Panc1 (cell line): Measurements from ENCODE around the gene IL3RA.

Source experiments
- CTCF ChIP-seq: fragments of 450-650 bp; IDR thresholded peaks from 2 replicates; pipeline ENCODE4 v1.5.1; 2017; ENCODE audit warnings: mild to moderate bottlenecking
- REST ChIP-seq, 2 experiments: IDR thresholded peaks; 2 replicates each; pipeline ENCODE4 v1.6.1; 2011 to 2012; ENCODE audit warnings: low read depth in 2 of 2, control low read depth in 1 of 2, low read length in 1 of 2, mild to moderate bottlenecking in 1 of 2, moderate library complexity in 1 of 2; ENCODE audit not compliant: insufficient read depth in 1 of 2

- TF ChIP-seq CTCF: no peak
- no peak for TF ChIP-seq REST (IDR thresholded peaks at IDR 0.05; ENCODE audit: insufficient read depth in 1 of 2, low read depth in 2 of 2, low read length in 1 of 2)
Measured at GRCh38 chrX:1358793-1359476, 22.4 kb downstream of the IL3RA start.
